ENCODE data around the gene DHX30.

Gene DHX30

GRCh38 chr3:47899495-47900108 is 96.7 kb downstream of the DHX30 start:
- no peak for TF ChIP-seq CTCF (IDR thresholded peaks at IDR 0.05; ENCODE audit: insufficient read depth, low read length, missing control alignments)
- DNase-seq (ENCODE audit: low read depth, low spot score), result no peak
- ChIA-PET POLR2A (no interaction called here), CTCF (interaction anchor here (0.9 to 1.7 kb wide), 5 partner anchors 33 to 294 kb away, joined by 3 to 4 read pairs (median 3); no protein-coding TSS in a partner anchor)
- H3K4me3 ChIP-seq (ENCODE audit: low read depth, low read length), result no peak overlapping the region
